Ovary (tissue), 3 donors: ENCODE measurements around the gene STK38.

Experiments used
- CTCF ChIP-seq, 3 donors: fragments of 450-650 bp in 2 of 3; fragments of 200-600 bp in 1 of 3; IDR thresholded peaks; one replicate each; pipeline versions ENCODE4 v1.5.1 to v1.8.0; 2016 to 2022; ENCODE audit warnings: antibody characterized with exemption in 3 of 3, mild to moderate bottlenecking in 1 of 3
- EP300 ChIP-seq: sonication (generic); formaldehyde crosslinking; IDR thresholded peaks from one replicate; pipeline ENCODE4 v1.6.1; 2017; ENCODE audit warnings: antibody characterized with exemption
- POLR2A ChIP-seq: fragments of 450-650 bp; IDR thresholded peaks from one replicate; pipeline ENCODE4 v1.6.1; 2017; ENCODE audit warnings: antibody characterized with exemption, mild to moderate bottlenecking, moderate library complexity
- donor health status: DM: no; HTN: no; CAD: no.

GRCh38 chr6:36488221-36488620 lies 59.1 kb downstream of the STK38 start:
- TF ChIP-seq POLR2A (no peak), CTCF (IDR thresholded peaks at IDR 0.05) (no peak), EP300 (no peak)
